IPS DF 19.7 (cell line): ENCODE data around the gene OR8B12.

Source experiments
- DNase-seq: peaks from one replicate; pipeline ENCODE4 v3.0.0-alpha.2; 2013; ENCODE audit warnings: low read depth, low spot score

Gene OR8B12, protein sequence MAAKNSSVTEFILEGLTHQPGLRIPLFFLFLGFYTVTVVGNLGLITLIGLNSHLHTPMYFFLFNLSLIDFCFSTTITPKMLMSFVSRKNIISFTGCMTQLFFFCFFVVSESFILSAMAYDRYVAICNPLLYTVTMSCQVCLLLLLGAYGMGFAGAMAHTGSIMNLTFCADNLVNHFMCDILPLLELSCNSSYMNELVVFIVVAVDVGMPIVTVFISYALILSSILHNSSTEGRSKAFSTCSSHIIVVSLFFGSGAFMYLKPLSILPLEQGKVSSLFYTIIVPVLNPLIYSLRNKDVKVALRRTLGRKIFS

GRCh38 chr11:124543554-124543953 lies at the start of gene OR8B12:
OR8B12 (minus strand) TSS chr11:124543654; CDS start chr11:124543654, 0 bp downstream.
- no peak for DNase-seq

GRCh38 chr11:124592627-124593026 lies 49.2 kb upstream of the OR8B12 start:
- DNase-seq: no peak

- no peak for DNase-seq
Observed at GRCh38 chr11:124591430-124591829, 48.0 kb upstream of the OR8B12 start.

DNA sequence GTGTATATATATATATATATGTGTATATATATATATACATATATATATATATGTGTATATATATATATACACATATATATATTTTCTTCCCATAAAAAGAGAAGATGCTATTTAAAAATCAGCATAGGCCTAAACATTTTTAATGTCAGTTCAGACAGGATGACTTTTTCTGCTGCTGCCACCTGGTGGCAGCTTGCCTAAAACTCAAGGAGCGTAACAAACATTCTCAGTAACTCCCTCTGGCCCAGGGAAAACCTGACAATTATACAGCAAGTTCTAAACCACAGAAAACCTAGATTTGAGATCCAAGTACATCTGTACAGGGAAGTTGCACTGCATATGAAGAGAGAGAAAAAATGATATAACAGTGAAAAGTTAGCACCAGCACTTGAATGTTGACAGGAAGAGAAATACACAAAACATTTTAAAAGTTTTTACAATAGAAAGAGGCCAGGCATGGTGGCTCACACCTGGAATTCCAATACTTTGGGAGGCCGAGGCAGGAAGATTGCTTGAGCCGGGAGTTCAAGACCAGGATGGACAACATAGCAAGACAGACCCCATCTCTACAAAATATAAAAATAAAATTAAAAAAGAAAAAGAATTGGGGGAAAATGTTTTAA lies 42.9 kb upstream of the OR8B12 start:
- DNase-seq: no peak

- no peak for DNase-seq
Observed at GRCh38 chr11:124584681-124585372, 41.4 kb upstream of the OR8B12 start.

DNA sequence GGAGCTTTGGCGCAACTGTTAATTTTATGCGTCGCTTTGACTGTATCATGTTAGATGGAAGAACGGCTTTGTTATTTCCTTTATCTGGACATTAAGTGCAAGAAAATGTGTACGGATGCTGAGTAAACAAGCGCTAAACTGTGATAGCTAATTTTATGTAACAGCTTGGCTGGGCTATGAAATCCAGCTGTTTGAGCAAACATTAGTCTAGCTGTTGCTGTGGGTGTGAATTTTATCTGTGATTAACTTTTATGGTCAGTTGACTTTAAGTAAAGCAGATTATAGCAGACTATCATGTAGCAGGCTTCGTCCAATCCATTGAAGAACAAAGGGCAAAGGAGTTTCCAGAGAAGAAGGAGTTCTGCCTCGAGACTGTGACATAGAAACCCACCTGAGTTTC lies 40.3 kb upstream of the OR8B12 start:
- DNase-seq: no peak

DNA sequence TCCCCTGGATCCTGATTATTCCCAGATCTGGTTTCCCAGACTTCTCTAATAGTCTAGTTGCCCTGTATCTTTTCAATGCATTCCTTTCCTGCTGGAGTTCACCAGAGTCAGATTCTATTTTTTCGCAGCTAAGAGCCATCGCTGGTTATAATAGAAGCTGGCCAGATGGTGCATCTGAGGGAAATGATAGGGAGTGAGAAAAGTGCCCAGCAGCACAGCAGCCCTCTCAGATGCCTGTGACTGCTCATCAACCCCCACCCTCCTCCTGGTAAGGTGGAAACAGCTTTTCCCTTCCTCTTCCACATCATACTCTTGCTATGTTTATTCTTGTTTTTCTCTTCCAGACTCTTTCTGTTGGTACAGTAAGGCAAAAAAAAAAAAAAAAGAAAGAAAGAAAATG lies 39.1 kb upstream of the OR8B12 start:
- DNase-seq: no peak

DNA sequence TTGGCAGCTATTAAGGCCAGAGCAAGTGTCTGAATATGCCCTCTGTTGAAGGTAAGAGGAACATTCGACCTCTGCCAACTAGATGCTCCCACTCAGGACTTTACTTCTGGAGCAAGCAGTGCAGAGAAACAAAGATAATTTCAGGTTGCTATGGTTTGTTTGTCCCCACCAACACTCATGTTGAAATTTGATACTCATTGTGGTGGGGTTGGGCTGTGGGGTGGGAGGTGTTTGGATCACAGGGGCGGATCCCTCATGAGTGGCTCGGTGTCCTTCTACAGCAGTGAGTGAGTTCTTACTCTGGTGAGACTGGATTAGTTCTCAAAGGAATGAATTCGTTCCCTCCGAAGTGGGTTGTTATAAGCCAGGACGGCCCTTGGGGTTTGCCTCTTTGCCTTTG lies 38.4 kb upstream of the OR8B12 start:
- no peak for DNase-seq

- no peak for DNase-seq
Observed at GRCh38 chr11:124578761-124579160, 35.3 kb upstream of the OR8B12 start.

DNA sequence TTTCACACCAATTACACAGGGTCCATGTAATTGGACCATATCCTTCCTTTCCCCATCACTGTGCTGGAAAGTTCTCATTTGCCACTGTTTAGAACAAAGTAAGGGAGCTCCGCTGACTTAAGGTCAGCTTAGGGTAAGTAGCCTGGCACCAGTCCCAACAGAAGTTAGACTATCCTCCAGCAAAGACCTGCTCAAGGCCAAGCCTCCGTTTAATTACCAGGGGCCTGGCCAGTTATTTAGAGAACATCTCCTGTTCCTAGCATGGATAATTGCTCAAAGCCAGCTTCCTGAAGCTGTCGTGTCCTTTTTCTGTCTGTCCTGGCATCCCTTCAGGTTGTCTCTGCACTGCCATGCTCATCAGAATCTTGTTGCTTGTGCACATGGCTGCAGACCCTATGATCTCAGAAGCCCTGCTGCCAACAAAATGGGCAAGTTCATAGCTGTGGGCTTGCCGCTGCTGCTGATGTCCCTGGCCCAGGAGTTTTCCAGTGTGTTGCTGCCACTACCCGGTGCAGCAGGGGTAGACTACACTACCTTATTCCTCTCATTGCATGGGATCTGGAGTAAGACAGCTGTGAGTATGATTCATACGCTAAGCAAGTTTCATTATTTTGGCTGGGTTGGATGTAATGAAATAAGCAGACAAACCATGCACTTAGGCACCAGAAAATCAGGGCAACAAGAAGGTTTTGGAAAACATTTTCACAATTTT lies 34.4 kb upstream of the OR8B12 start:
- DNase-seq: no peak

DNA sequence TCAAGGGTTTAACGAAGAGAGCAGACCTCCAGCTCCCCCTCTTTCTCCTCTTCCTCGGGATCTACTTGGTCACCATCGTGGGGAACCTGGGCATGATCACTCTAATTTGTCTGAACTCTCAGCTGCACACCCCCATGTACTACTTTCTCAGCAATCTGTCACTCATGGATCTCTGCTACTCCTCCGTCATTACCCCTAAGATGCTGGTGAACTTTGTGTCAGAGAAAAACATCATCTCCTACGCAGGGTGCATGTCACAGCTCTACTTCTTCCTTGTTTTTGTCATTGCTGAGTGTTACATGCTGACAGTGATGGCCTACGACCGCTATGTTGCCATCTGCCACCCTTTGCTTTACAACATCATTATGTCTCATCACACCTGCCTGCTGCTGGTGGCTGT lies 26.7 kb upstream of the OR8B12 start:
- DNase-seq: no peak

- no peak for DNase-seq
Observed at GRCh38 chr11:124569697-124570096, 26.2 kb upstream of the OR8B12 start, which contains the start of gene OR8A1. OR8A1 (plus strand) TSS chr11:124569997; CDS start chr11:124570120, 123 bp downstream.

- DNase-seq: no peak
Observed at GRCh38 chr11:124556828-124557227, 13.4 kb upstream of the OR8B12 start.

DNA sequence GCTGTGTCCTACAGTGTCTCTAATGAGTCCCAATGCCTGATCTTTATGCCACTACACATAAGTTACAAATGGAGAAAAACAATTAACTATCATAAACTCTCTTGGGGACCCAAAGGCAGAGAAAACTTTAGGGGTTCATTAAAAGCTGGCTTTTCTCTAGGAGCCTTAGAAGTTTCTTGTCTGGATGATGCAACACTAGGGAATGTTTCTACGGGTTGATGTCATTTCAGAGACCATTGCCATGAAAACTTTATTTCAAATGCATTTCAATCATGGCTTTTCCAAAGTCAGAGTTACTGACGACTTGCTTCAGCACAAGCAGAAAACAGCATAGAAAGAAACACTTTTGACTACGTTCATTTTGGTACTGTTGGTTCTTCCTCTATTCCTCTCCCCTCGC lies 8.5 kb upstream of the OR8B12 start:
- no peak for DNase-seq

DNA sequence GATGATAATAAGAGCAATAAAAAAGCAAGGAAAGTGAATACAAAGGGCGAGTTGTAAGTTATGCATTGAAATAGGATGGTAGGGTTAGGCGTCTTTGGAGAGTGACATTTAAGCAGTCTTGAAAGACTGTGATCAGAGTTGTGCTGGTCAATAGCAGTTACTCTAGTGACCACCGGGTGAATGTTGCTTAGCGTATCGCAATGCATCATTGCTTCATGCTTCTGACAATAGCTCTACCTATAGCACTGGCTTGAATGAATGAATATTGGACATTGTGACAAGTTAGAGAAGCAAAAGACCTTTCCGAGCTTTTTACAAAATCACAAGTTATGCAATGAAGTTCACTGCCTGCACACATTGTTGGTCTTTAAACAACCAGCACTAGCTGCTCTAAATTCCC lies 7.7 kb upstream of the OR8B12 start:
- DNase-seq: no peak

DNA sequence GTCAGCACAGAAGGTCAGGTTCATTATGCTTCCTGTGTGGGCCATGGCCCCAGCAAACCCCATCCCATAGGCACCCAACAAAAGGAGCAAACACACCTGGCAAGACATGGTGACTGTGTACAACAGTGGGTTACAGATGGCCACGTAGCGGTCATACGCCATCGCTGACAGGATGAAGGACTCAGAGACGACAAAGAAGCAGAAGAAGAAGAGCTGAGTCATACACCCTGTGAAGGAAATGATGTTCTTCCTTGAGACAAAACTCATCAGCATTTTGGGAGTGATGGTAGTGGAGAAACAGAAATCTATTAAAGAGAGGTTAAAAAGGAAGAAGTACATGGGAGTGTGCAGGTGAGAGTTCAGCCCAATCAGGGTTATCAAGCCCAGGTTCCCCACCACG lies 309 bp downstream of the OR8B12 start:
- DNase-seq: no peak

GRCh38 chr11:124541204-124541603 lies 2.2 kb downstream of the OR8B12 start:
- DNase-seq: no peak

- DNase-seq: no peak
Observed at GRCh38 chr11:124538019-124538418, 5.4 kb downstream of the OR8B12 start.

- peak; percentile 77 for DNase-seq
Observed at GRCh38 chr11:124536520-124536919, 6.9 kb downstream of the OR8B12 start.

- no peak for DNase-seq
Observed at GRCh38 chr11:124535552-124536232, 7.8 kb downstream of the OR8B12 start.

- no peak for DNase-seq
Observed at GRCh38 chr11:124534051-124534450, 9.4 kb downstream of the OR8B12 start.

DNA sequence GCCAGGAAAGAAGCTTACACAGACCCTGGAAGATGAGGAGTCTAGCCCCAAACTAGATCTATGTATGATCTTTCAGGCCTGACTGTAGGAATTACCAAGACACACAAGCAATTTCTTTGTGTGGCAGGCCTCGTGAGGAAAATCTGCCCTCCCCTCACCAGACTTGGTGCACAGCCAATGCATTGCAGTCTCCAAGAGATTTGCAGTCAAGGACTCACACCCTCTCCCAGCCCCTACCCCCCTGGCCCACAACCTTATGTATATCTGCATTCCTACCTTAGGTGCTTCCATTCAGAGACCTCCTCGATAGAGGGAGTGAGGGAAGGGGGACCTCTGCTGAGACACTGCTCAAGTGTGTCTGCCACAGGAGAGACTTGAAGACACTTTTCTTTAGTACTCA lies 9.8 kb downstream of the OR8B12 start:
- no peak for DNase-seq
